Panc1 (cell line): ENCODE data around the gene NPAS3. TPM values are rescaled to one million over a fixed set of nuclear protein-coding genes. Genes with fewer than 3 reads are reported as not detected.

Experiments
- ATAC-seq: fragments of 200-7000 bp; cut with Tn5 transposase; 2 replicates; pipeline ENCODE4 v1.9.1; 2020; ENCODE audit warnings: mild to moderate bottlenecking, moderate library complexity
- BruUV-seq: library from RNA; stranded (reverse); fragments of 400-500 nt; replicated peaks from 2 replicates; lab custom pipeline; 2021; lab: Mats Ljungman, UMichigan
- CTCF ChIA-PET: fragments of 300-600 bp; sonication (Branson Sonifier 250); formaldehyde crosslinking; loops from one replicate; lab custom pipeline; 2022; ENCODE audit warnings: antibody characterized with exemption; lab: Charles Lee
- POLR2A ChIA-PET: fragments of 300-600 bp; sonication (Branson Sonifier 250); formaldehyde crosslinking; loops from one replicate; lab custom pipeline; 2022; ENCODE audit warnings: antibody characterized with exemption; lab: Charles Lee
- DNase-seq: peaks from one replicate; pipeline ENCODE4 v3.0.0-alpha.2; 2010; ENCODE audit warnings: low read depth, low spot score
- H3K27ac ChIP-seq: 2 replicates; pipeline ENCODE4 v1.5.1; 2011; ENCODE audit warnings: mild to moderate bottlenecking, low read length, inconsistent platforms
- H3K27me3 ChIP-seq: fragments of 200-500 bp; sonication (Bioruptor generic); 2 replicates; pipeline ENCODE4 v1.6.0; 2014; ENCODE audit warnings: low read length, inconsistent platforms; ENCODE audit not compliant: control insufficient read depth, insufficient read depth
- H3K36me3 ChIP-seq: fragments of 200-500 bp; sonication (Bioruptor generic); 2 replicates; pipeline ENCODE4 v1.5.1; 2014; ENCODE audit warnings: inconsistent platforms, mild to moderate bottlenecking, low read length, moderate library complexity; ENCODE audit not compliant: control insufficient read depth, insufficient read depth
- H3K4me1 ChIP-seq: 2 replicates; pipeline ENCODE4 v1.5.1; 2011; ENCODE audit warnings: inconsistent platforms, mild to moderate bottlenecking, low read length, moderate library complexity; ENCODE audit not compliant: control insufficient read depth, insufficient read depth
- H3K4me3 ChIP-seq, 2 experiments: 2 replicates each; pipeline ENCODE4 v1.5.1; 2011 to 2012; ENCODE audit warnings: low read depth in 2 of 2, low read length in 2 of 2, mild to moderate bottlenecking in 2 of 2, inconsistent platforms in 1 of 2, moderate library complexity in 1 of 2
- H3K9me3 ChIP-seq: fragments of 200-500 bp; sonication (Bioruptor generic); 2 replicates; pipeline ENCODE4 v1.5.1; 2014; ENCODE audit warnings: low read depth, mild to moderate bottlenecking, inconsistent platforms, low read length, moderate library complexity; ENCODE audit not compliant: control insufficient read depth, insufficient read depth
- POLR2AphosphoS5 ChIP-seq: IDR thresholded peaks from 2 replicates; pipeline ENCODE4 v1.6.1; 2012; ENCODE audit warnings: mild to moderate bottlenecking, low read depth, low read length, moderate library complexity
- SIN3A ChIP-seq: IDR thresholded peaks from 2 replicates; pipeline ENCODE4 v1.6.1; 2012; ENCODE audit warnings: low read depth, mild to moderate bottlenecking, low read length, moderate library complexity, borderline replicate concordance; ENCODE audit not compliant: insufficient read depth
- TCF7L2 ChIP-seq: IDR thresholded peaks from 2 replicates; pipeline ENCODE4 v1.6.1; 2011; ENCODE audit warnings: mild to moderate bottlenecking, low read depth, low read length, inconsistent platforms
- in situ Hi-C: cut with HindIII; loops from 2 replicates; pipeline ENCODE4 v1.10.0; 2016; ENCODE audit warnings: low sequenced_read_pairs, low pct_unique_long_range_greater_than_20kb
- intact Hi-C: fragments of 100-400 bp; cut with micrococcal nuclease; formaldehyde crosslinking; loops from one replicate; pipeline ENCODE4 v1.10.0; 2022; ENCODE audit not compliant: unreplicated experiment
- total RNA-seq: library from RNA; stranded (reverse); gene quantifications from one replicate; pipeline ENCODE4 v1.2.1, GENCODE V29; 2021; ENCODE audit not compliant: unreplicated experiment
- TF ChIP-seq, protein P1 (sequence below), 2 experiments: IDR thresholded peaks; 2 replicates each; pipeline ENCODE4 v1.6.1; 2011 to 2012; ENCODE audit warnings: low read depth in 2 of 2, control low read depth in 1 of 2, low read length in 1 of 2, mild to moderate bottlenecking in 1 of 2, moderate library complexity in 1 of 2; ENCODE audit not compliant: insufficient read depth in 1 of 2
- TF ChIP-seq, protein P2 (sequence below): fragments of 450-650 bp; IDR thresholded peaks from 2 replicates; pipeline ENCODE4 v1.5.1; 2017; ENCODE audit warnings: mild to moderate bottlenecking

NPAS3 gene
- total RNA-seq, 1 experiment from 2014 or later: 0.23 TPM

DNA sequence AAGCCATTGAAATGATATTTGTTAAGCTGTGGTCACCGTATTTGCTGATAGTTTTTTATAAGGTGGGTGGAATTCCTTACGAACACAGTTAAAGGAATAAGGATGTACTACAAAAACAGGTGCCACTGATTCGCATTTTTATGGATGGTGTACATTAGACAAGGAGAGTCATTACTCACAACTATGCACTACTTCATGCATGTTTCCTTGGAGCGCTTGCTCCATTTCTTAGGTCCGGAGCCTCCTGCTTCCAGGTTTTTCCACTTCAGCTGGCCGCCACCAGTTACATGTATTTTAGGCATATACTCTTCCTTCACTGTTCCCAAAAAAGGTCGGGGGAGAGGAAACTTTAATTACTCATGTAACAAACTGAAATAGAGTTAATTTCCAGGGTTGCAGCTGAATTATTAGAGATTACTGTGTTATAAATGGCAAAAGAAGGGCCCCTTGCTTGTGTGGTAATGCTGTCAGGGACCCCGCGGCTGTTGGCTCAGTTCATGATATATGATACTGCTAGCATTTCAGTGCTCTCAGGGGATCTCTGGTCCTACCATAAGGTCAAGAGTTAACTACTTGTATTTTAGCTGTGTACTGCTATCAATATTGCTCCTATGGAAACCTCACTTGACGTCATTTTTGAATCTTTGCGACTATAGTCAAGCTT is 454.7 kb downstream of the NPAS3 start:
- ChIA-PET CTCF (no interaction called here), POLR2A (no interaction called here)
- Histone ChIP-seq H3K4me1 (no peaks in the 10 kb centered on the region), H3K27me3 (no peaks in the 10 kb centered on the region), H3K36me3 (no peaks in the 10 kb centered on the region), H3K4me3 (no peak overlapping the region), H3K9me3 (no peaks in the 10 kb centered on the region), H3K27ac (no peak overlapping the region)
- ATAC-seq (no peak), DNase-seq (no peak)
- intact Hi-C loops: no loop called here
- in situ Hi-C loops: no loop called here
- no TSS peak for BruUV-seq
- TF ChIP-seq POLR2AphosphoS5 (no peak), TCF7L2 (no peak), SIN3A (no peak)
- TF ChIP-seq, protein P1, sequence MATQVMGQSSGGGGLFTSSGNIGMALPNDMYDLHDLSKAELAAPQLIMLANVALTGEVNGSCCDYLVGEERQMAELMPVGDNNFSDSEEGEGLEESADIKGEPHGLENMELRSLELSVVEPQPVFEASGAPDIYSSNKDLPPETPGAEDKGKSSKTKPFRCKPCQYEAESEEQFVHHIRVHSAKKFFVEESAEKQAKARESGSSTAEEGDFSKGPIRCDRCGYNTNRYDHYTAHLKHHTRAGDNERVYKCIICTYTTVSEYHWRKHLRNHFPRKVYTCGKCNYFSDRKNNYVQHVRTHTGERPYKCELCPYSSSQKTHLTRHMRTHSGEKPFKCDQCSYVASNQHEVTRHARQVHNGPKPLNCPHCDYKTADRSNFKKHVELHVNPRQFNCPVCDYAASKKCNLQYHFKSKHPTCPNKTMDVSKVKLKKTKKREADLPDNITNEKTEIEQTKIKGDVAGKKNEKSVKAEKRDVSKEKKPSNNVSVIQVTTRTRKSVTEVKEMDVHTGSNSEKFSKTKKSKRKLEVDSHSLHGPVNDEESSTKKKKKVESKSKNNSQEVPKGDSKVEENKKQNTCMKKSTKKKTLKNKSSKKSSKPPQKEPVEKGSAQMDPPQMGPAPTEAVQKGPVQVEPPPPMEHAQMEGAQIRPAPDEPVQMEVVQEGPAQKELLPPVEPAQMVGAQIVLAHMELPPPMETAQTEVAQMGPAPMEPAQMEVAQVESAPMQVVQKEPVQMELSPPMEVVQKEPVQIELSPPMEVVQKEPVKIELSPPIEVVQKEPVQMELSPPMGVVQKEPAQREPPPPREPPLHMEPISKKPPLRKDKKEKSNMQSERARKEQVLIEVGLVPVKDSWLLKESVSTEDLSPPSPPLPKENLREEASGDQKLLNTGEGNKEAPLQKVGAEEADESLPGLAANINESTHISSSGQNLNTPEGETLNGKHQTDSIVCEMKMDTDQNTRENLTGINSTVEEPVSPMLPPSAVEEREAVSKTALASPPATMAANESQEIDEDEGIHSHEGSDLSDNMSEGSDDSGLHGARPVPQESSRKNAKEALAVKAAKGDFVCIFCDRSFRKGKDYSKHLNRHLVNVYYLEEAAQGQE (IDR thresholded peaks at IDR 0.05; ENCODE audit: insufficient read depth in 1 of 2, low read depth in 2 of 2, low read length in 1 of 2): no peak
- TF ChIP-seq, protein P2, sequence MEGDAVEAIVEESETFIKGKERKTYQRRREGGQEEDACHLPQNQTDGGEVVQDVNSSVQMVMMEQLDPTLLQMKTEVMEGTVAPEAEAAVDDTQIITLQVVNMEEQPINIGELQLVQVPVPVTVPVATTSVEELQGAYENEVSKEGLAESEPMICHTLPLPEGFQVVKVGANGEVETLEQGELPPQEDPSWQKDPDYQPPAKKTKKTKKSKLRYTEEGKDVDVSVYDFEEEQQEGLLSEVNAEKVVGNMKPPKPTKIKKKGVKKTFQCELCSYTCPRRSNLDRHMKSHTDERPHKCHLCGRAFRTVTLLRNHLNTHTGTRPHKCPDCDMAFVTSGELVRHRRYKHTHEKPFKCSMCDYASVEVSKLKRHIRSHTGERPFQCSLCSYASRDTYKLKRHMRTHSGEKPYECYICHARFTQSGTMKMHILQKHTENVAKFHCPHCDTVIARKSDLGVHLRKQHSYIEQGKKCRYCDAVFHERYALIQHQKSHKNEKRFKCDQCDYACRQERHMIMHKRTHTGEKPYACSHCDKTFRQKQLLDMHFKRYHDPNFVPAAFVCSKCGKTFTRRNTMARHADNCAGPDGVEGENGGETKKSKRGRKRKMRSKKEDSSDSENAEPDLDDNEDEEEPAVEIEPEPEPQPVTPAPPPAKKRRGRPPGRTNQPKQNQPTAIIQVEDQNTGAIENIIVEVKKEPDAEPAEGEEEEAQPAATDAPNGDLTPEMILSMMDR: no peak

DNA sequence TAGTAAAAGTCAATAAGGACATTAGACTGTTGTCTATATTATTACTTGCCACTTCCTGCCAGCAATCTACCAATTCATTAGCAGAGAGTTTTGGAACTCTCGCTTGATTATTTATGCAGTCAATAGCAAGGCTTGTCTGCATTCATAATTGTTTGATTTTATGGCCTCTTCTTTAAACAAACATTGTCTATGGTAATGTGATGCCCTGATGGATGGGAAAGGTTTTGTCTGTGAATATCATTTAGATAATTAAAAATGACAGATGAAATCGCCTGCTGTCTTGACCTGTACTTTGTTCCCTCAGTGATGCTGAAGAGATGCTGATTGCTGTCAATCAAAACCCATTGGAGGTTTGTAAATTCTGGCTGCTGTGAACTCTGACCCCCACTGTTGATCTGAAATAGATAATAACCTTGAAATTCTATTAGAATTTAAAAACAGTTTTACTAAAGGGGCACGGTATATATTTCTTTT is 455.3 kb downstream of the NPAS3 start:
- Histone ChIP-seq H3K27ac (no peak overlapping the region), H3K27me3 (no peaks in the 10 kb centered on the region), H3K4me3 (no peak overlapping the region), H3K4me1 (no peaks in the 10 kb centered on the region), H3K36me3 (no peaks in the 10 kb centered on the region), H3K9me3 (no peaks in the 10 kb centered on the region)
- TF ChIP-seq, protein P1 (IDR thresholded peaks at IDR 0.05; ENCODE audit: insufficient read depth in 1 of 2, low read depth in 2 of 2, low read length in 1 of 2): no peak
- TF ChIP-seq TCF7L2 (no peak), SIN3A (no peak), POLR2AphosphoS5 (no peak)
- TF ChIP-seq, protein P2: no peak
- in situ Hi-C loops: no loop called here
- POLR2A ChIA-PET: no interaction called here
- ATAC-seq (no peak), DNase-seq (no peak)
- intact Hi-C loops: no loop called here
- no TSS peak for BruUV-seq
- CTCF ChIA-PET: no interaction called here
